ENCODE results near the gene TMEM126A.
"Not testable (repeated sequence)": the region's sequence is repeated elsewhere in the genome, so short reads cannot be mapped to it uniquely, and the experiment has no call there.

DNA sequence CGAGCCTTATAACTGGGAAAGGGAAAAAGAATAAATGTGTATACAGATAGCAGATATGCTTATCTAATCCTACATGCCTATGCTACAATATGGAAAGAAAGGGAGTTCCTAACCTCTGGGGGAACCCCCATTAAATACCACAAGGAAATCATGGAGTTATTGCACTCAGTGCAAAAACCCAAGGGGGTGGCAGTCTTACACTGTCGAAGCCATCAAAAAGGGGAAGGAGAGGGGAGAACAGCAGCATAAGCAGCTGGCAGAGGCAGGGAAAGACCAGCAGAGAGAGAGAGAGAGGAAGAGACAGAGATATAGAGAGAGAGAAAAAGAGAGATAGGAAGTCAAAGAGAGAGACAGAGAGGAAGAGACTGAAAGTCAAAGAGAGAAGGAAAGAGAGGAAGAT, 36.1 kb upstream of the TMEM126A start:
- TF ChIP-seq, protein P1, sequence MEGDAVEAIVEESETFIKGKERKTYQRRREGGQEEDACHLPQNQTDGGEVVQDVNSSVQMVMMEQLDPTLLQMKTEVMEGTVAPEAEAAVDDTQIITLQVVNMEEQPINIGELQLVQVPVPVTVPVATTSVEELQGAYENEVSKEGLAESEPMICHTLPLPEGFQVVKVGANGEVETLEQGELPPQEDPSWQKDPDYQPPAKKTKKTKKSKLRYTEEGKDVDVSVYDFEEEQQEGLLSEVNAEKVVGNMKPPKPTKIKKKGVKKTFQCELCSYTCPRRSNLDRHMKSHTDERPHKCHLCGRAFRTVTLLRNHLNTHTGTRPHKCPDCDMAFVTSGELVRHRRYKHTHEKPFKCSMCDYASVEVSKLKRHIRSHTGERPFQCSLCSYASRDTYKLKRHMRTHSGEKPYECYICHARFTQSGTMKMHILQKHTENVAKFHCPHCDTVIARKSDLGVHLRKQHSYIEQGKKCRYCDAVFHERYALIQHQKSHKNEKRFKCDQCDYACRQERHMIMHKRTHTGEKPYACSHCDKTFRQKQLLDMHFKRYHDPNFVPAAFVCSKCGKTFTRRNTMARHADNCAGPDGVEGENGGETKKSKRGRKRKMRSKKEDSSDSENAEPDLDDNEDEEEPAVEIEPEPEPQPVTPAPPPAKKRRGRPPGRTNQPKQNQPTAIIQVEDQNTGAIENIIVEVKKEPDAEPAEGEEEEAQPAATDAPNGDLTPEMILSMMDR (IDR thresholded peaks at IDR 0.05; ENCODE audit: poor library complexity): not testable (repeated sequence)
- TF ChIP-seq EZH2 (IDR thresholded peaks at IDR 0.05; ENCODE audit: borderline replicate concordance); EZH2phosphoT487 (IDR thresholded peaks at IDR 0.05; ENCODE audit: low read depth, severe bottlenecking, unreplicated experiment): not testable (repeated sequence)

Data from hepatocyte (in vitro differentiated cells).